Upper lobe of left lung (tissue), 6 donors: ENCODE data around the gene ADAMTSL5. TPM values are rescaled to one million over a fixed set of nuclear protein-coding genes. Genes with fewer than 3 reads are reported as not detected.
"Not testable (repeated sequence)": the region's sequence is repeated elsewhere in the genome, so short reads cannot be mapped to it uniquely, and the experiment has no call there.

ENCODE experiments used
- ATAC-seq, 2 donors: fragments of 200-7000 bp; cut with Tn5 transposase; one replicate each; pipeline ENCODE4 v1.9.1; 2022; ENCODE audit warnings: mild to moderate bottlenecking in 2 of 2, moderate library complexity in 2 of 2; ENCODE audit not compliant: low FRiP score in 2 of 2
- DNase-seq, 2 donors: peaks; one replicate each; pipeline ENCODE4 v3.0.0-alpha.2; 2019 to 2020
- H3K27ac ChIP-seq, 4 donors: fragments of 200-600 bp; sonication (generic); one replicate each; pipeline ENCODE4 v1.5.1; 2016 to 2019
- H3K27me3 ChIP-seq, 4 donors: fragments of 200-600 bp; sonication (generic); one replicate each; pipeline ENCODE4 v1.5.1; 2017 to 2019
- H3K36me3 ChIP-seq, 4 donors: fragments of 200-600 bp; sonication (generic); one replicate each; pipeline ENCODE4 v1.5.1; 2016 to 2019
- H3K4me1 ChIP-seq, 4 donors: fragments of 200-600 bp; sonication (generic); one replicate each; pipeline ENCODE4 v1.5.1; 2018 to 2019
- H3K4me3 ChIP-seq, 4 donors: fragments of 200-600 bp; sonication (generic); one replicate each; pipeline ENCODE4 v1.5.1; 2017 to 2019; ENCODE audit warnings: mild to moderate bottlenecking in 2 of 4, moderate library complexity in 1 of 4
- H3K9me3 ChIP-seq, 4 donors: fragments of 200-600 bp; sonication (generic); one replicate each; pipeline ENCODE4 v1.5.1; 2018 to 2019
- EP300 ChIP-seq, 4 donors: sonication (generic); formaldehyde crosslinking; IDR thresholded peaks; one replicate each; pipeline ENCODE4 v1.5.1; 2017; ENCODE audit warnings: antibody characterized with exemption in 4 of 4, control low read depth in 2 of 4
- POLR2A ChIP-seq, 4 donors: fragments of 450-650 bp; IDR thresholded peaks; one replicate each; pipeline ENCODE4 v1.5.1; 2016 to 2017; ENCODE audit warnings: antibody characterized with exemption in 4 of 4, mild to moderate bottlenecking in 2 of 4
- POLR2AphosphoS5 ChIP-seq, 2 donors: sonication (generic); formaldehyde crosslinking; IDR thresholded peaks; one replicate each; pipeline ENCODE4 v1.5.1; 2017; ENCODE audit warnings: antibody characterized with exemption in 2 of 2
- WGBS, 2 donors: methylation state at CpG; one replicate each; pipeline ENCODE4 v1.1.5; 2017 to 2018; 5-methylcytosine and 5-hydroxymethylcytosine counted together
- total RNA-seq, 6 donors: library from RNA; depleted of rRNA in 4 of 6; stranded (reverse); fragments of >200 nt in 4 of 6; gene quantifications; one replicate each; pipeline versions ENCODE4 v1.1.0 to v1.2.1, GENCODE V29; 2016 to 2021
- TF ChIP-seq, protein P1 (sequence below), 6 experiments: fragments of 450-650 bp in 4 of 6; fragments of 200-600 bp in 2 of 6; sonication (generic) in 2 of 6; IDR thresholded peaks; one replicate each; pipeline ENCODE4 v1.5.1; 2016 to 2019; ENCODE audit warnings: antibody characterized with exemption in 6 of 6
- donor health status: DM: no; HTN: no; CAD: no; lungs with moderate emphysema.
- donor health status: DM: no; HTN: yes; CAD: no; lungs with severe emphysema.

The ADAMTSL5 gene
- total RNA-seq, 6 donors from 2014 or later: 0.89 to 11.5 (median 4.9) TPM

DNA sequence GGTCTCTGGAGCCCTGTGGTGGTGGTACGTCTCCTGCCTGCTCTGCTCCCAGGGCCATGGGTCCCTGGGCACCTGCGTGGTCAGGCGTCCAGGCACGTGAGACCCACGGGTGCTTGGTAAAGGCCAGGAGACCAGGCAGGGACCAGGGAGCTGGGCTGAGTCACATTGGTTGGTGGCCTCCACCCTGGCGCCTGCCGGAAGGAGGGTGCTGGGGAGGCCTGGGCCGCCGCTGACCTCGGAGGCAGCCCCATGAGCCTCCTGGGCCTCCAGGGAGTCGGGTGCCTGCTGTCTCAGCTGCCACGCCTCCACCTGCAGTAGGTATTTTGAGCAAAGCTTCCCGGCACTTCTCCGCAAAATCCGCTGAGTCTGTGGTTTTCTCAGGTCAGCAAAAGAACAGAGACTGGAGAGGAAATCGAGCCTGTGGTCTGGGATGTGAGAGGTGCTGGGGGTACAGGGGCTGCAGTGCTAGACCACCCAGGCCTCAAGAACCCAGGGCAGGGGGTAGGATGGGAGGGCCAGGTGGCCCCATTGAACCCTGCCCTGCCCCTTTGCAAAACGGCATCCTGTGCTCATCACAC is 7.5 kb upstream of the ADAMTSL5 start:
- peaks cover 0 to 10% (median 3%) of the 10 kb centered on the region in 4 donors for H3K4me1 ChIP-seq
- H3K27me3 ChIP-seq: peaks cover 0 to 28% (median 12%) of the 10 kb centered on the region in 4 donors
- TF ChIP-seq EP300 (IDR thresholded peaks at IDR 0.05) (no peak), POLR2AphosphoS5 (IDR thresholded peaks at IDR 0.05) (no peak), POLR2A (IDR thresholded peaks at IDR 0.05) (no peak)
- TF ChIP-seq, protein P1, sequence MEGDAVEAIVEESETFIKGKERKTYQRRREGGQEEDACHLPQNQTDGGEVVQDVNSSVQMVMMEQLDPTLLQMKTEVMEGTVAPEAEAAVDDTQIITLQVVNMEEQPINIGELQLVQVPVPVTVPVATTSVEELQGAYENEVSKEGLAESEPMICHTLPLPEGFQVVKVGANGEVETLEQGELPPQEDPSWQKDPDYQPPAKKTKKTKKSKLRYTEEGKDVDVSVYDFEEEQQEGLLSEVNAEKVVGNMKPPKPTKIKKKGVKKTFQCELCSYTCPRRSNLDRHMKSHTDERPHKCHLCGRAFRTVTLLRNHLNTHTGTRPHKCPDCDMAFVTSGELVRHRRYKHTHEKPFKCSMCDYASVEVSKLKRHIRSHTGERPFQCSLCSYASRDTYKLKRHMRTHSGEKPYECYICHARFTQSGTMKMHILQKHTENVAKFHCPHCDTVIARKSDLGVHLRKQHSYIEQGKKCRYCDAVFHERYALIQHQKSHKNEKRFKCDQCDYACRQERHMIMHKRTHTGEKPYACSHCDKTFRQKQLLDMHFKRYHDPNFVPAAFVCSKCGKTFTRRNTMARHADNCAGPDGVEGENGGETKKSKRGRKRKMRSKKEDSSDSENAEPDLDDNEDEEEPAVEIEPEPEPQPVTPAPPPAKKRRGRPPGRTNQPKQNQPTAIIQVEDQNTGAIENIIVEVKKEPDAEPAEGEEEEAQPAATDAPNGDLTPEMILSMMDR (IDR thresholded peaks at IDR 0.05): no peak
- no peak overlapping the region for H3K4me3 ChIP-seq
- ATAC-seq (no peak), DNase-seq (no peak)
- no peak overlapping the region for H3K27ac ChIP-seq
- WGBS, 2 donors: 78 to 82% methylated on average over 9 to 14 of the region's 17 CpGs
- H3K36me3 ChIP-seq: no peaks in the 10 kb centered on the region
- no peaks in the 10 kb centered on the region for H3K9me3 ChIP-seq

DNA sequence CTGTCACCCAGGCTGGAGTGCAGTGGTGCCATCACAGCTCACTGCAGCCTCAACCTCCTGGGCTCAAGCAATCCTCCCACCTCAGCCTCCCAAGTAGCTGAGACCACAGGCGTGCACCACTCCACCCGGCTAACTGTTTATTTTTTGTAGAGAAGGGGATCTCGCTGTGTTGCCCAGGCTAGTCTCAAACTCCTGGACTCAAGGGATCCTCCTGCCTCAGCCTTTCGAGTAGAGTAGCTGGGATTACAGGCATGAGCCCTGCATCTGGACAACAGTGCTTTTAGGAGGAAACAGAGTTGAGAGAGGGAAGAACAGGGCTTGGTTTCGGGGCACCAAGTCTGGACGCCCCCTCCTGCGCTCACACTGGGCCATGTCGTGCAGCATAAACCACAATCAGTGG is 7.0 kb upstream of the ADAMTSL5 start:
- H3K27me3 ChIP-seq: peaks cover 0 to 23% (median 11%) of the 10 kb centered on the region in 4 donors

DNA sequence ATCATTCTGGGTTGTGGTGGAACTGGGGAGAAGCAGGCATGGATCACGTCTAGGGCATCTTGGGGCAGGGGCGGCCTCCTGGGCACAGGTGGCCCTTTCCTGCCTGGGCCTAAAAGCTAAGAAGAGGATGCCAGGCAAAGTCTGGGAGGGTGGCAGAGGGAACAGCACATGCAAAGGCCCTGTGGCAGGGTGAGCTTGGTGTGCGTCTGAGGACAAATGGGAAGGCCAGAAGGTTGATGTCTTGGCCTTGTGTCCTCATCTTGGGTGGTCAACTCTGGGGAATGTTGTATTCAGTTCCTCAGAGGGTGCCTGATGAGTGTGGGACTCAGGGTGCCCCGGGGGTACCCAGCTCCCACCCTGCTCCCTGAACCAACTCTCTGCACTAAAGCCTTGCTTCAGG is 5.7 kb upstream of the ADAMTSL5 start:
- ATAC-seq: no peak
- DNase-seq: no peak
- Histone ChIP-seq H3K4me1 (peaks cover 1 to 5% (median 3%) of the 10 kb centered on the region in 4 donors), H3K27ac (no peak overlapping the region), H3K36me3 (no peaks in the 10 kb centered on the region), H3K27me3 (peaks cover 0 to 17% (median 6%) of the 10 kb centered on the region in 4 donors), H3K9me3 (no peaks in the 10 kb centered on the region), H3K4me3 (no peak overlapping the region)
- TF ChIP-seq, protein P1 (IDR thresholded peaks at IDR 0.05): no peak
- TF ChIP-seq POLR2AphosphoS5 (IDR thresholded peaks at IDR 0.05): no peak
- TF ChIP-seq POLR2A (IDR thresholded peaks at IDR 0.05): no peak
- TF ChIP-seq EP300 (IDR thresholded peaks at IDR 0.05): no peak
- 82 to 92% methylated on average over 2 to 4 of the region's 4 CpGs for WGBS, 2 donors

More for the DNA sequence above, 7.0 kb upstream of the ADAMTSL5 start:
- H3K36me3 ChIP-seq, H3K27ac ChIP-seq, H3K9me3 ChIP-seq, DNase-seq, H3K4me3 ChIP-seq, ATAC-seq: not testable (repeated sequence)
- 75 to 79% methylated on average over 5 to 8 of the region's 8 CpGs for WGBS, 2 donors
- peaks cover 0 to 10% (median 3%) of the 10 kb centered on the region in 4 donors for H3K4me1 ChIP-seq

DNA sequence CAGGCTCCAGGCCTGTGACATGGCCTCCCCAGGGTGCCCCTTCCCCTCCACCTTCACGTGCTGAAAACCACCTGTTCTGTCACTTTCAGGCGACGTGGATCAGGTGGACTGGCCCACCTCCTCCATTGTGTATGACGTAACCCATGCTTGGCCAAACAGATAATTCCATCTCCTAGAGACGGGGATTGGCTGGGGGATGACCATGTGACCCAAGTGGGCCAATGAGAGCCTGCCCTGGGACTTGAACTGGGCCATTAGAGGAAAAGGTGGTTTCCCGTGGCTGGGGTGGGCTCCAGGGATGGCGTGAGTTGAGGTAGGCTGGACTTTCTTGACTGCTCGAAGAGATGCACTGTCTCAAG is 3.6 kb upstream of the ADAMTSL5 start:
- Histone ChIP-seq H3K36me3 (no peaks in the 10 kb centered on the region), H3K27me3 (peaks cover 0 to 25% (median 12%) of the 10 kb centered on the region in 4 donors), H3K27ac (no peak overlapping the region), H3K9me3 (no peaks in the 10 kb centered on the region), H3K4me3 (no peak overlapping the region), H3K4me1 (peaks cover 9 to 18% (median 14%) of the 10 kb centered on the region in 4 donors)
- no peak for ATAC-seq
- TF ChIP-seq, protein P1 (IDR thresholded peaks at IDR 0.05): no peak
- TF ChIP-seq POLR2AphosphoS5 (IDR thresholded peaks at IDR 0.05) (no peak), EP300 (IDR thresholded peaks at IDR 0.05) (no peak), POLR2A (IDR thresholded peaks at IDR 0.05) (no peak)
- no peak for DNase-seq
- 62 to 74% methylated on average over 7 to 8 of the region's 8 CpGs for WGBS, 2 donors

DNA sequence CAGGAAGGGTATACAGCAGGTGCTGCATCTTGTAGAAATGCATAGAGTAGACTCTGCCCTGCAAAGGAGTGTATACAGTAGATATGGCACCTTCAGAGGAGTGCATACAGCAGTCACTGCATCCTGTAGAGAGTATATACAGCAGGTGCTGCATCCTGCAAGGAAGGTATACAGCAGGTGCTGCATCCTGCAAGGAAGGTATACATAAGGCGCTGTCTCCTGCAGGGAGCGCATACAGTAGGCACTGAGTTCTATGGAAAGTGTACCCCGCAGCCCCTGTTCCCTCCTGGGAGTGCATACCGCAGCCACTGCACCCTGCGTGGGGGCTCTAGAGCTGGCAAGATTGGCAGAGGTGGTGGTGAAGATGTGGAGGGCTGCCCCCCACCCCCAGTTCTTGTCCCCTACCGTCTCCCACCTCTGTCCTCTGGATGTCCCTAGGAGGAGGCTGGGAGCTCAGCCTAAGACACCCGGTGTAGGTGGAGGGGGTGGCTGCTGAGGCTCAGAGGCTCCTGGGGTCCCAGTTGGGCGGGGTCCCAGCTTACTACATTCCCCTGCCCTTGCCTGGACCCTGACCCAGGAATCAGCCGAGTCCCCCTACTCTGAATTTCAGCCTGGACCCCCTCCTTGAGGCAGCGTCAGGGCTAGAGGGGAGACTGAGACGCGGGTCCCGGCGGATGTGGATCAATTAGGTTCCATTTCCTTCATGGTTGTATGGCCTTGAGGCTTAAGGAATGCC is 2.3 kb upstream of the ADAMTSL5 start:
- Histone ChIP-seq H3K9me3 (no peaks in the 10 kb centered on the region), H3K4me1 (peaks cover 9 to 18% (median 14%) of the 10 kb centered on the region in 4 donors), H3K4me3 (no peak overlapping the region), H3K27ac (no peak overlapping the region), H3K36me3 (no peaks in the 10 kb centered on the region), H3K27me3 (peaks cover 0 to 29% (median 12%) of the 10 kb centered on the region in 4 donors)
- WGBS, 2 donors: 72 to 83% methylated on average over 3 to 14 of the region's 14 CpGs
- ATAC-seq (no peak), DNase-seq (no peak)
- TF ChIP-seq POLR2AphosphoS5 (IDR thresholded peaks at IDR 0.05): no peak
- TF ChIP-seq, protein P1 (IDR thresholded peaks at IDR 0.05): no peak
- TF ChIP-seq EP300 (IDR thresholded peaks at IDR 0.05): no peak
- TF ChIP-seq POLR2A (IDR thresholded peaks at IDR 0.05): no peak
